HepG2 (cell line): Measurements from ENCODE around the gene P2RX7. TPM values are rescaled to one million over a fixed set of nuclear protein-coding genes. Genes with fewer than 3 reads are reported as not detected.

ENCODE experiments used
- ATAC-seq: fragments of 200-7000 bp; cut with Tn5 transposase; 3 replicates; pipeline ENCODE4 v1.9.1; 2020; ENCODE audit warnings: mild to moderate bottlenecking, moderate library complexity
- BruUV-seq: library from RNA; stranded (reverse); fragments of 400-500 nt; replicated peaks from 2 replicates; lab custom pipeline; 2021; lab: Mats Ljungman, UMichigan
- CTCF ChIA-PET: fragments of 300-600 bp; formaldehyde crosslinking; extraction: SDS; loops from one replicate; lab custom pipeline; 2021; ENCODE audit warnings: low total read pairs, inconsistent platforms, low intra/inter-chr PET ratio; lab: Yijun Ruan, JAX
- POLR2A ChIA-PET: fragments of 350-600 bp; sonication (Branson Sonifier 250); formaldehyde crosslinking; loops from one replicate; lab custom pipeline; 2020; ENCODE audit warnings: antibody characterized with exemption, inconsistent platforms; lab: Yijun Ruan, JAX
- DNase-seq: peaks from one replicate; pipeline ENCODE4 v3.0.0-alpha.2; 2015; ENCODE audit warnings: low spot score
- FAIRE-seq: peaks from 3 replicates; lab custom pipeline; 2011; peaks lifted over from hg19 to GRCh38; lab: Jason Lieb, UNC
- H2AFZ ChIP-seq: one replicate; pipeline ENCODE4 v1.6.1; 2011; ENCODE audit warnings: low read length, inconsistent platforms
- H3K27ac ChIP-seq: fragments of 300-600 bp; 3 replicates; pipeline ENCODE4 v1.8.0; 2011; ENCODE audit warnings: mixed run types, mild to moderate bottlenecking, mixed read lengths, low read length, inconsistent platforms; ENCODE audit not compliant: insufficient read depth; ENCODE audit errors: extremely low read length
- H3K27me3 ChIP-seq, 2 experiments: fragments of 200-600 bp in 1 of 2; 2 replicates in 1 of 2; 3 replicates in 1 of 2; pipeline versions ENCODE4 v1.6.0 to v1.8.0; 2011; ENCODE audit warnings: low read length in 2 of 2, mild to moderate bottlenecking in 2 of 2, moderate library complexity in 2 of 2, inconsistent platforms in 1 of 2; ENCODE audit not compliant: insufficient read depth in 2 of 2, control insufficient read depth in 1 of 2
- H3K36me3 ChIP-seq, 2 experiments: fragments of 200-600 bp in 1 of 2; replicated peaks in 1 of 2; 2 replicates in 1 of 2; 3 replicates in 1 of 2; pipeline versions ENCODE4 v1.5.1 to v1.8.0; 2011; ENCODE audit warnings: low read length in 2 of 2, inconsistent platforms in 1 of 2; ENCODE audit not compliant: insufficient read depth in 2 of 2, control insufficient read depth in 1 of 2
- H3K4me1 ChIP-seq: 2 replicates; pipeline ENCODE4 v1.5.1; 2012; ENCODE audit warnings: low read length, inconsistent platforms; ENCODE audit not compliant: insufficient read depth
- H3K4me2 ChIP-seq: 2 replicates; pipeline ENCODE4 v1.6.0; 2011; ENCODE audit warnings: low read depth, low read length, inconsistent platforms
- H3K4me3 ChIP-seq, 3 experiments: fragments of 200-600 bp in 1 of 3; sonication (generic), shearing (Covaris generic) in 1 of 3; replicated peaks in 1 of 3; 2 replicates each; pipeline ENCODE4 v1.5.1; 2011 to 2016; ENCODE audit warnings: low read length in 3 of 3, inconsistent platforms in 2 of 3, low read depth in 2 of 3, mild to moderate bottlenecking in 2 of 3, control low read depth in 1 of 3, mixed read lengths in 1 of 3; ENCODE audit not compliant: insufficient read depth in 1 of 3
- H3K79me2 ChIP-seq: one replicate; pipeline ENCODE4 v1.6.1; 2011; ENCODE audit warnings: low read length, inconsistent platforms; ENCODE audit not compliant: insufficient read depth
- H3K9ac ChIP-seq: 2 replicates; pipeline ENCODE4 v1.6.0; 2011; ENCODE audit warnings: mild to moderate bottlenecking, low read depth, low read length, inconsistent platforms; ENCODE audit not compliant: insufficient read depth
- H3K9me3 ChIP-seq: 2 replicates; pipeline ENCODE4 v1.5.1; 2012; ENCODE audit warnings: mild to moderate bottlenecking, low read length
- H4K20me1 ChIP-seq: 2 replicates; pipeline ENCODE4 v1.6.0; 2011; ENCODE audit warnings: inconsistent platforms, mild to moderate bottlenecking, low read length, moderate library complexity; ENCODE audit not compliant: insufficient read depth
- ZNF318 ChIP-seq: sonication (generic); formaldehyde crosslinking; IDR thresholded peaks from 2 replicates; pipeline ENCODE4 v1.4.0; 2020; ENCODE audit warnings: mild to moderate bottlenecking, missing genetic modification reagents
- WGBS: methylation state at CpG from one replicate; pipeline ENCODE4 v1.1.6; 2017; ENCODE audit warnings: low lambda C conversion rate; 5-methylcytosine and 5-hydroxymethylcytosine counted together
- in situ Hi-C: cut with HindIII; loops from 2 replicates; pipeline ENCODE4 v1.10.0; 2017; ENCODE audit warnings: low pct_unique_long_range_greater_than_20kb; ENCODE audit not compliant: extremely low pct_ligation_motif_present
- intact Hi-C: fragments of 100-400 bp; cut with micrococcal nuclease; formaldehyde crosslinking; loops from one replicate; pipeline ENCODE4 v1.10.0; 2022; ENCODE audit not compliant: unreplicated experiment
- polyA plus RNA-seq, 8 experiments: library from polyadenylated mRNA; depleted of rRNA in 3 of 8; stranded (reverse) in 7 of 8; unstranded in 1 of 8; fragments of >200 nt; fragmentation: Illumina TruSeq in 4 of 8; extraction: Trizol in 4 of 8; gene quantifications; 2 replicates each; pipeline versions ENCODE4 v1.2.1 to v1.2.3, GENCODE V29; 2011 to 2016; ENCODE audit warnings: low read depth in 4 of 8, missing spikeins in 1 of 8, mixed read lengths in 1 of 8; ENCODE audit not compliant: insufficient read depth in 1 of 8
- total RNA-seq, 5 experiments: library from RNA; depleted of rRNA; stranded (reverse); fragments of >200 nt; fragmentation: Illumina TruSeq; extraction: Trizol; gene quantifications; 2 replicates each; pipeline ENCODE4 v1.2.3, GENCODE V29; 2016; ENCODE audit warnings: low read depth in 1 of 5

The P2RX7 gene
- total and polyA plus RNA-seq, 2 of the 13 experiments (the other 11 are each of a cell fraction or from before 2014, with no cell fraction given) = 0.13 to 0.73 TPM

GRCh38 chr12:121145221-121145620, 12.5 kb downstream of the P2RX7 start:
- H3K9me3 ChIP-seq = no peaks in the 10 kb centered on the region
- DNase-seq = no peak
- no peak overlapping the region for H3K4me3 ChIP-seq
- in situ Hi-C loops = no loop called here
- peaks cover 10% of the 10 kb centered on the region; the same call in 1 of the 2 replicates for H3K4me1 ChIP-seq
- H3K27ac ChIP-seq = no peak overlapping the region
- no TSS peak for BruUV-seq
- no peak for ATAC-seq
- POLR2A ChIA-PET = interaction anchor here (0.7 kb wide), 1 partner anchor 1898 kb away, joined by 3 read pairs; no protein-coding TSS in a partner anchor
- no peaks in the 10 kb centered on the region for H3K79me2 ChIP-seq
- CTCF ChIA-PET = no interaction called here
- no peak overlapping the region for H3K4me2 ChIP-seq
- no peak overlapping the region for H2AFZ ChIP-seq
- 48% methylated on average over 8 of the region's 8 CpGs for WGBS
- intact Hi-C loops = no loop called here
- no peak for TF ChIP-seq ZNF318
- H3K36me3 ChIP-seq = no peaks in the 10 kb centered on the region
- H4K20me1 ChIP-seq = no peaks in the 10 kb centered on the region
- H3K9ac ChIP-seq = no peak overlapping the region
- FAIRE-seq = no peak
- H3K27me3 ChIP-seq = peaks cover 0 to 1% of the 10 kb centered on the region in 2 experiments; a peak in 2 of 5 replicates
